Measurements from ENCODE around the gene HOOK2. TPM values are rescaled to one million over a fixed set of nuclear protein-coding genes. Genes with fewer than 3 reads are reported as not detected.
A peak's percentile ranks its signal among the peaks of the same experiment; 100 is the strongest.

Gene HOOK2
- total RNA-seq, 1 experiment from 2014 or later, result 96.3 TPM

DNA sequence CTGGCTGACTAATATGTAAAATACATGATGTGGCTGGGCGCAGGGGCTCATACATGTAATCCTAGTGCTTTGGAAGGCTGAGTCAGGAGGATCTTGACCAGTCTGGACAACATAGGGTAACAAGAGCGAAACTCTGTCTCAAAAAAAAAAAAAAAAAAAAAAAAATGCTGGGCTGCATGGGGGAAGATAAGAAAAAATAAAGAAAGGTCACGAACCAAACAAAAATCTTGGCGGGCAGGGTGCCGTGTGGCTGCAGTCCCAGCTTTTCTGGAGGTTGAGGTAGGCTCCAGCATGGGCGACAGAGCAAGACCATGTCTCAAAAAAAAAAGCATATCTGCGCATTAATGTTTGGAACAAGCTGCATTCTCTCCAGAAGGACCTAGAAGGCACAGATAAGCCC, 39.7 kb upstream of the HOOK2 start (continued):
- TF ChIP-seq, protein P1, sequence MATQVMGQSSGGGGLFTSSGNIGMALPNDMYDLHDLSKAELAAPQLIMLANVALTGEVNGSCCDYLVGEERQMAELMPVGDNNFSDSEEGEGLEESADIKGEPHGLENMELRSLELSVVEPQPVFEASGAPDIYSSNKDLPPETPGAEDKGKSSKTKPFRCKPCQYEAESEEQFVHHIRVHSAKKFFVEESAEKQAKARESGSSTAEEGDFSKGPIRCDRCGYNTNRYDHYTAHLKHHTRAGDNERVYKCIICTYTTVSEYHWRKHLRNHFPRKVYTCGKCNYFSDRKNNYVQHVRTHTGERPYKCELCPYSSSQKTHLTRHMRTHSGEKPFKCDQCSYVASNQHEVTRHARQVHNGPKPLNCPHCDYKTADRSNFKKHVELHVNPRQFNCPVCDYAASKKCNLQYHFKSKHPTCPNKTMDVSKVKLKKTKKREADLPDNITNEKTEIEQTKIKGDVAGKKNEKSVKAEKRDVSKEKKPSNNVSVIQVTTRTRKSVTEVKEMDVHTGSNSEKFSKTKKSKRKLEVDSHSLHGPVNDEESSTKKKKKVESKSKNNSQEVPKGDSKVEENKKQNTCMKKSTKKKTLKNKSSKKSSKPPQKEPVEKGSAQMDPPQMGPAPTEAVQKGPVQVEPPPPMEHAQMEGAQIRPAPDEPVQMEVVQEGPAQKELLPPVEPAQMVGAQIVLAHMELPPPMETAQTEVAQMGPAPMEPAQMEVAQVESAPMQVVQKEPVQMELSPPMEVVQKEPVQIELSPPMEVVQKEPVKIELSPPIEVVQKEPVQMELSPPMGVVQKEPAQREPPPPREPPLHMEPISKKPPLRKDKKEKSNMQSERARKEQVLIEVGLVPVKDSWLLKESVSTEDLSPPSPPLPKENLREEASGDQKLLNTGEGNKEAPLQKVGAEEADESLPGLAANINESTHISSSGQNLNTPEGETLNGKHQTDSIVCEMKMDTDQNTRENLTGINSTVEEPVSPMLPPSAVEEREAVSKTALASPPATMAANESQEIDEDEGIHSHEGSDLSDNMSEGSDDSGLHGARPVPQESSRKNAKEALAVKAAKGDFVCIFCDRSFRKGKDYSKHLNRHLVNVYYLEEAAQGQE (IDR thresholded peaks at IDR 0.05; ENCODE audit: low read depth), result no peak

DNA sequence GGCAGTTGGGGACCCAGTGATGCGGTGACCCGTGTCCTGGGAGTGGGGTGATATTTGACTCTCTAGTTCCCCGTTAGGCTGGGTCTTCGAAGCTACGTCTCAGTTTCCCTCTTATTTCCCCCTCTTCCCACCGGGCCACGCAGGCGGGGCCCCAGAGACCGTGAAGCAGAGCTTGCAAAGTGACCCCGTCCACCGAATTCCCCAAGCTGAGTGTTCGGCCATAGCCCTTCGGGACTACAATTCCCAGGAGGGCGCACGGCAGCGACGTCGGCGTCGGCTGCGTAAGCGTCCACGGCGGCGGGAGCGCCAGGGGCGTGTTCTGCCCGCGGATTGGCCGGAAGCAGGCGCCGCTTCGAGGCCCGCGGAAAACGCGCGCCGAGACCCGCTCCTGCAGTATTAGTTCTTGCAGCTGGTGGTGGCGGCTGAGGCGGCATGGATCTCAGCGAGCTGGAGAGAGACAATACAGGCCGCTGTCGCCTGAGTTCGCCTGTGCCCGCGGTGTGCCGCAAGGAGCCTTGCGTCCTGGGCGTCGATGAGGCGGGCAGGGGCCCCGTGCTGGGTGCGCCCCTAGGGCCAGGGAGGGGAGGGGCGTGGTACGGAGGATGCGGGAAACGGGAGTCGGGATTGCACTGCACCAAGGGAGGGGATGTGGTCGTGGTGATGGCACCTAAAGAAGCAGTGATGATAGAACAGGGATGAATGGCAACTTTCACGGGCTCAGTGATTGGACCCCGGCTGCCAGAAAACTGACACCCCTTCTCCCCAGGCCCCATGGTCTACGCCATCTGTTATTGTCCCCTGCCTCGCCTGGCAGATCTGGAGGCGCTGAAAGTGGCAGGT, 31.1 kb upstream of the HOOK2 start, which contains the start of gene RNASEH2A:
Gene RNASEH2A (plus strand): TSS at position 343 of the 840 bp plus-strand sequence. CDS start 90 bp downstream, at position 433.
- ATAC-seq, result peak; percentile 86
- Histone ChIP-seq H2AFZ (ENCODE audit: low read depth, low read length, poor library complexity, severe bottlenecking) (peak within 1 kb of the TSS; percentile 76), H3K4me3 (replicated peaks in 1 of 2; ENCODE audit: low read depth in 1 of 2, low read length in 2 of 2) (peak within 1 kb of the TSS; percentile 82 to 89), H3K4me1 (ENCODE audit: control insufficient read depth in 1 of 2, insufficient read depth in 2 of 2, low read length in 2 of 2) (peaks cover 14 to 26% of the 10 kb centered on the region in 2 experiments; a peak in 3 of 4 replicates), H4K20me1 (ENCODE audit: insufficient read depth) (no peaks in the 10 kb centered on the region), H3K27ac (ENCODE audit: low read depth, low read length) (peak within 1 kb of the TSS; percentile 72), H3K9me3 (ENCODE audit: control insufficient read depth in 1 of 2, insufficient read depth in 1 of 2, low read depth in 1 of 2, low read length in 2 of 2) (no peaks in the 10 kb centered on the region), H3K36me3 (ENCODE audit: control insufficient read depth in 1 of 2, insufficient read depth in 2 of 2, low read length in 2 of 2) (peaks cover 4 to 7% of the 10 kb centered on the region in 2 experiments; a peak in 3 of 4 replicates), H3K9me2 (ENCODE audit: insufficient read depth) (no peaks in the 10 kb centered on the region), H3K27me3 (ENCODE audit: insufficient read depth, low read length) (no peaks in the 10 kb centered on the region), H3K4me2 (ENCODE audit: low read length) (peak within 1 kb of the TSS; percentile 94), H3K9ac (ENCODE audit: low read length) (peak within 1 kb of the TSS; percentile 81), H3K79me2 (ENCODE audit: insufficient read depth, low read length) (peaks cover 13% of the 10 kb centered on the region)
- ChIA-PET CTCF (interaction anchor here (0.9 to 2.4 kb wide), 5 partner anchors 9 to 46 kb away, joined by 3 to 12 read pairs (median 4); no protein-coding TSS in a partner anchor), POLR2A (interaction anchor here (0.8 to 1.8 kb wide), 4 partner anchors 14 to 49 kb away, joined by 3 to 12 read pairs (median 5); partner anchors contain the start of genes JUNB and RTBDN), RAD21 (ENCODE audit: low non-redundant PET in 1 of 2, low total read pairs in 2 of 2, uncharacterized antibody in 2 of 2, unreplicated experiment in 2 of 2) (no interaction called here)
- BruUV-seq (replicated peaks), result no TSS peak
- intact Hi-C loops (cut with micrococcal nuclease), result no loop called here
- peak; percentile 71 for DNase-seq (ENCODE audit: low read depth, low spot score)
- TF ChIP-seq EZH2phosphoT487 (IDR thresholded peaks at IDR 0.05; ENCODE audit: borderline replicate concordance) (no peak), EGR1 (IDR thresholded peaks at IDR 0.05; ENCODE audit: low read depth) (no peak), POLR2AphosphoS5 (IDR thresholded peaks at IDR 0.05; ENCODE audit: low read depth, low read length) (peak; percentile 85), ZFX (IDR thresholded peaks at IDR 0.05) (peak; percentile 76; the same call in 1 of the 2 replicates), SP1 (IDR thresholded peaks at IDR 0.05; ENCODE audit: low read depth) (peak; percentile 67), TCF7L2 (IDR thresholded peaks at IDR 0.05; ENCODE audit: borderline replicate concordance, extremely low read depth, insufficient read depth, insufficient read length) (peak; percentile 11), CBX3 (IDR thresholded peaks at IDR 0.05; ENCODE audit: low read depth) (peak; percentile 59; the same call in 1 of the 2 replicates), FOSL1 (IDR thresholded peaks at IDR 0.05; ENCODE audit: low read depth) (no peak), CEBPB (IDR thresholded peaks at IDR 0.05; ENCODE audit: low read depth) (no peak), ZNF274 (IDR thresholded peaks at IDR 0.05; ENCODE audit: low read depth, low read length) (no peak), ELF1 (IDR thresholded peaks at IDR 0.05; ENCODE audit: borderline replicate concordance, low read depth) (no peak), SRF (IDR thresholded peaks at IDR 0.05; ENCODE audit: low read depth) (no peak; the same call in 1 of the 2 replicates), EZH2 (IDR thresholded peaks at IDR 0.05) (no peak)
- TF ChIP-seq, protein P2, sequence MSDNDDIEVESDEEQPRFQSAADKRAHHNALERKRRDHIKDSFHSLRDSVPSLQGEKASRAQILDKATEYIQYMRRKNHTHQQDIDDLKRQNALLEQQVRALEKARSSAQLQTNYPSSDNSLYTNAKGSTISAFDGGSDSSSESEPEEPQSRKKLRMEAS (IDR thresholded peaks at IDR 0.05), result peak; percentile 95
- TF ChIP-seq, protein P3, sequence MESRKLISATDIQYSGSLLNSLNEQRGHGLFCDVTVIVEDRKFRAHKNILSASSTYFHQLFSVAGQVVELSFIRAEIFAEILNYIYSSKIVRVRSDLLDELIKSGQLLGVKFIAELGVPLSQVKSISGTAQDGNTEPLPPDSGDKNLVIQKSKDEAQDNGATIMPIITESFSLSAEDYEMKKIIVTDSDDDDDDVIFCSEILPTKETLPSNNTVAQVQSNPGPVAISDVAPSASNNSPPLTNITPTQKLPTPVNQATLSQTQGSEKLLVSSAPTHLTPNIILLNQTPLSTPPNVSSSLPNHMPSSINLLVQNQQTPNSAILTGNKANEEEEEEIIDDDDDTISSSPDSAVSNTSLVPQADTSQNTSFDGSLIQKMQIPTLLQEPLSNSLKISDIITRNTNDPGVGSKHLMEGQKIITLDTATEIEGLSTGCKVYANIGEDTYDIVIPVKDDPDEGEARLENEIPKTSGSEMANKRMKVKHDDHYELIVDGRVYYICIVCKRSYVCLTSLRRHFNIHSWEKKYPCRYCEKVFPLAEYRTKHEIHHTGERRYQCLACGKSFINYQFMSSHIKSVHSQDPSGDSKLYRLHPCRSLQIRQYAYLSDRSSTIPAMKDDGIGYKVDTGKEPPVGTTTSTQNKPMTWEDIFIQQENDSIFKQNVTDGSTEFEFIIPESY (IDR thresholded peaks at IDR 0.05; ENCODE audit: extremely low read depth, insufficient replicate concordance, low read length), result no peak

Measured in HCT116 (cell line).